Naive thymus-derived CD4-positive, alpha-beta T cell (primary cell): Measurements from ENCODE around the gene RIT1. TPM values are rescaled to one million over a fixed set of nuclear protein-coding genes. Genes with fewer than 3 reads are reported as not detected.
A peak's percentile ranks its signal among the peaks of the same experiment; 100 is the strongest.

ENCODE experiments used
- ATAC-seq: fragments of 150-1000 bp; cut with Tn5 transposase; 2 replicates; pipeline ENCODE4 v1.10.0; 2021; ENCODE audit warnings: mild to moderate bottlenecking, moderate library complexity
- CTCF ChIA-PET: fragments of 350-600 bp; sonication (Branson Sonifier 250); formaldehyde crosslinking; loops from one replicate; lab custom pipeline; 2021; ENCODE audit warnings: antibody characterized with exemption; lab: Charles Lee
- POLR2A ChIA-PET: fragments of 350-600 bp; sonication (Branson Sonifier 250); formaldehyde crosslinking; loops from one replicate; lab custom pipeline; 2021; ENCODE audit warnings: antibody characterized with exemption, inconsistent platforms; lab: Charles Lee
- DNase-seq, 9 donors: peaks; one replicate each; pipeline versions ENCODE4 v3.0.0 to v3.0.0-alpha.2; 2020 to 2022; ENCODE audit warnings: mixed read lengths in 1 of 9
- H3K27ac ChIP-seq: one replicate; pipeline ENCODE4 v1.7.0; 2013; ENCODE audit warnings: mild to moderate bottlenecking, low read depth, low read length, moderate library complexity
- H3K27me3 ChIP-seq, 2 donors: one replicate each; pipeline ENCODE4 v1.7.0; 2013; ENCODE audit warnings: low read length in 2 of 2, mild to moderate bottlenecking in 2 of 2, moderate library complexity in 2 of 2; ENCODE audit not compliant: control insufficient read depth in 2 of 2, insufficient read depth in 2 of 2
- H3K36me3 ChIP-seq, 3 experiments: 1 replicate in 2 of 3; 2 replicates in 1 of 3; pipeline ENCODE4 v1.7.0; 2013; ENCODE audit warnings: low read length in 3 of 3, mild to moderate bottlenecking in 3 of 3, moderate library complexity in 1 of 3; ENCODE audit not compliant: insufficient read depth in 3 of 3, control insufficient read depth in 2 of 3
- H3K4me1 ChIP-seq, 2 donors: one replicate each; pipeline ENCODE4 v1.7.0; 2013; ENCODE audit warnings: low read length in 2 of 2, mild to moderate bottlenecking in 2 of 2, moderate library complexity in 1 of 2; ENCODE audit not compliant: control insufficient read depth in 2 of 2, insufficient read depth in 2 of 2
- H3K4me3 ChIP-seq: 2 replicates; pipeline ENCODE4 v1.7.0; 2013; ENCODE audit warnings: mild to moderate bottlenecking, low read length
- H3K9me3 ChIP-seq, 3 experiments: 1 replicate in 2 of 3; 2 replicates in 1 of 3; pipeline ENCODE4 v1.7.0; 2013; ENCODE audit warnings: low read length in 3 of 3; ENCODE audit not compliant: control insufficient read depth in 2 of 3
- H3K27ac Mint-ChIP-seq, 9 donors: one replicate each; pipeline ENCODE4 v1.8.0; 2020 to 2022; ENCODE audit warnings: mixed read lengths in 9 of 9, mild to moderate bottlenecking in 8 of 9, moderate library complexity in 5 of 9, inconsistent platforms in 2 of 9
- H3K27me3 Mint-ChIP-seq, 5 donors: one replicate each; pipeline ENCODE4 v1.8.0; 2021 to 2022; ENCODE audit warnings: mixed read lengths in 5 of 5, mild to moderate bottlenecking in 1 of 5
- H3K36me3 Mint-ChIP-seq, 5 donors: one replicate each; pipeline ENCODE4 v1.8.0; 2020 to 2022; ENCODE audit warnings: mixed read lengths in 5 of 5, mild to moderate bottlenecking in 3 of 5, inconsistent platforms in 1 of 5
- H3K4me1 Mint-ChIP-seq, 7 donors: one replicate each; pipeline ENCODE4 v1.8.0; 2020 to 2022; ENCODE audit warnings: mixed read lengths in 7 of 7, mild to moderate bottlenecking in 3 of 7, inconsistent platforms in 1 of 7
- H3K4me3 Mint-ChIP-seq, 10 donors: one replicate each; pipeline ENCODE4 v1.8.0; 2020 to 2022; ENCODE audit warnings: mild to moderate bottlenecking in 10 of 10, mixed read lengths in 10 of 10, moderate library complexity in 6 of 10, inconsistent platforms in 2 of 10
- H3K9me3 Mint-ChIP-seq, 11 donors: one replicate each; pipeline ENCODE4 v1.8.0; 2020 to 2022; ENCODE audit warnings: mixed read lengths in 11 of 11, mild to moderate bottlenecking in 4 of 11, inconsistent platforms in 1 of 11, moderate library complexity in 1 of 11
- intact Hi-C, 2 donors: fragments of 100-400 bp; cut with micrococcal nuclease; formaldehyde crosslinking; loops; one replicate each; pipeline ENCODE4 v1.15.1; 2023
- polyA plus RNA-seq, 2 donors: library from polyadenylated mRNA; unstranded; fragments of 300-500 nt; fragmentation: Illumina TruSeq; gene quantifications; one replicate each; pipeline ENCODE4 v1.2.3, GENCODE V29; 2021
- total RNA-seq, 6 experiments: library from RNA in 5 of 6; stranded (reverse) in 5 of 6; gene quantifications; 1 replicate in 5 of 6; 2 replicates in 1 of 6; pipeline ENCODE4 v1.2.3 and lab custom pipeline; 2021 to 2026

The RIT1 gene
- total and polyA plus RNA-seq, 7 experiments from 2014 or later: 19.1 to 83.9 (median 38.4) TPM

GRCh38 chr1:155884031-155884960 is 26.9 kb downstream of the RIT1 start:
- peaks cover 0 to 7% (median 0%) of the 10 kb centered on the region in 3 experiments for H3K36me3 ChIP-seq
- no peaks in the 10 kb centered on the region for H3K27me3 ChIP-seq
- H3K27ac Mint-ChIP-seq: peak overlapping the region in 1 of 9 donors; percentile 28
- ATAC-seq (no peak), DNase-seq (no peak)
- POLR2A ChIA-PET: no interaction called here
- H3K4me1 ChIP-seq: no peaks in the 10 kb centered on the region
- H3K27me3 Mint-ChIP-seq: no peaks in the 10 kb centered on the region
- CTCF ChIA-PET: no interaction called here
- no peak overlapping the region for H3K4me3 Mint-ChIP-seq
- no peak overlapping the region for H3K27ac ChIP-seq
- intact Hi-C loops: no loop called here
- H3K4me1 Mint-ChIP-seq: peaks cover 0 to 1% (median 0%) of the 10 kb centered on the region in 7 donors
- no peak overlapping the region for H3K4me3 ChIP-seq
- peaks cover 0 to 4% (median 0%) of the 10 kb centered on the region in 5 donors for H3K36me3 Mint-ChIP-seq
- no peaks in the 10 kb centered on the region for H3K9me3 Mint-ChIP-seq
- no peaks in the 10 kb centered on the region for H3K9me3 ChIP-seq

GRCh38 chr1:155882766-155883165 is 28.4 kb downstream of the RIT1 start:
- intact Hi-C loops: no loop called here
- no peak overlapping the region for H3K27ac Mint-ChIP-seq
- H3K36me3 Mint-ChIP-seq: peaks cover 0 to 2% (median 0%) of the 10 kb centered on the region in 5 donors
- H3K9me3 Mint-ChIP-seq: no peaks in the 10 kb centered on the region
- H3K4me3 ChIP-seq: no peak overlapping the region
- no peak for ATAC-seq
- POLR2A ChIA-PET: interaction anchor here (0.6 to 1.0 kb wide), 3 partner anchors 10 to 388 kb away, joined by 3 read pairs; no protein-coding TSS in a partner anchor
- H3K36me3 ChIP-seq: peaks cover 0 to 7% (median 0%) of the 10 kb centered on the region in 3 experiments
- no peak for DNase-seq
- H3K4me1 Mint-ChIP-seq: peaks cover 0 to 2% (median 0%) of the 10 kb centered on the region in 7 donors
- no peaks in the 10 kb centered on the region for H3K27me3 ChIP-seq
- no peaks in the 10 kb centered on the region for H3K27me3 Mint-ChIP-seq
- H3K4me3 Mint-ChIP-seq: no peak overlapping the region
- H3K27ac ChIP-seq: no peak overlapping the region
- H3K4me1 ChIP-seq: no peaks in the 10 kb centered on the region
- no peaks in the 10 kb centered on the region for H3K9me3 ChIP-seq
- CTCF ChIA-PET: no interaction called here

GRCh38 chr1:155882235-155882634 is 28.9 kb downstream of the RIT1 start:
- Histone ChIP-seq H3K27ac (no peak overlapping the region), H3K4me1 (no peaks in the 10 kb centered on the region), H3K36me3 (peaks cover 0 to 7% (median 0%) of the 10 kb centered on the region in 3 experiments), H3K9me3 (no peaks in the 10 kb centered on the region), H3K27me3 (no peaks in the 10 kb centered on the region), H3K4me3 (no peak overlapping the region)
- POLR2A ChIA-PET: interaction anchor here (0.6 to 1.0 kb wide), 3 partner anchors 9 to 388 kb away, joined by 3 read pairs; no protein-coding TSS in a partner anchor
- ATAC-seq: no peak
- Mint-ChIP-seq H3K27me3 (no peaks in the 10 kb centered on the region), H3K9me3 (no peaks in the 10 kb centered on the region), H3K4me1 (peaks cover 0 to 2% (median 0%) of the 10 kb centered on the region in 7 donors), H3K36me3 (peaks cover 0 to 2% (median 0%) of the 10 kb centered on the region in 5 donors), H3K27ac (no peak overlapping the region), H3K4me3 (no peak overlapping the region)
- CTCF ChIA-PET: no interaction called here
- intact Hi-C loops: no loop called here
- DNase-seq: no peak

DNA sequence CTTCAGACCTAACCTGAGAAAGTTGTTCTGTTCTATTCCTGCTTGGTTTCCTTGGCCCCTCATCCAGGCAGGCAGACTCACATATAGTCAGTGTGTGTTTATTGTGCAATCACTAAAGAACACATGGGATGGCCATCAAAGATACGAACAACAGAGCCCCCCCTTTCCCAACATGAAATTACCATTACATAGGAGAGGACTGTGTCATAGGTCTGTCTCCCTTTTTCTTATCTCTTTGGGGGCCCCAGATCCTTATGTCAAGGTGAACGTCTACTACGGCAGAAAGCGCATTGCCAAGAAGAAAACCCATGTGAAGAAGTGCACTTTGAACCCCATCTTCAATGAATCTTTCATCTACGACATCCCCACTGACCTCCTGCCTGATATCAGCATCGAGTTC is 30.2 kb downstream of the RIT1 start:
- POLR2A ChIA-PET: interaction anchor here (0.8 kb wide), 1 partner anchor 589 kb away, joined by 3 read pairs; no protein-coding TSS in a partner anchor
- no peaks in the 10 kb centered on the region for H3K9me3 Mint-ChIP-seq
- H3K27me3 Mint-ChIP-seq: no peaks in the 10 kb centered on the region
- H3K4me3 Mint-ChIP-seq: no peak overlapping the region
- no peak overlapping the region for H3K27ac ChIP-seq
- no peaks in the 10 kb centered on the region for H3K4me1 ChIP-seq
- peaks cover 0 to 2% (median 0%) of the 10 kb centered on the region in 7 donors for H3K4me1 Mint-ChIP-seq
- no peak overlapping the region for H3K4me3 ChIP-seq
- H3K27ac Mint-ChIP-seq: no peak overlapping the region
- peaks cover 0 to 7% (median 0%) of the 10 kb centered on the region in 3 experiments for H3K36me3 ChIP-seq
- ATAC-seq (no peak), DNase-seq (no peak)
- H3K27me3 ChIP-seq: no peaks in the 10 kb centered on the region
- no peaks in the 10 kb centered on the region for H3K9me3 ChIP-seq
- intact Hi-C loops: no loop called here
- CTCF ChIA-PET: no interaction called here
- H3K36me3 Mint-ChIP-seq: peaks cover 0 to 2% (median 0%) of the 10 kb centered on the region in 5 donors

GRCh38 chr1:155880251-155880650 is 30.9 kb downstream of the RIT1 start:
- ChIA-PET CTCF (no interaction called here), POLR2A (no interaction called here)
- peaks cover 0 to 7% (median 0%) of the 10 kb centered on the region in 3 experiments for H3K36me3 ChIP-seq
- DNase-seq: no peak
- no peaks in the 10 kb centered on the region for H3K27me3 ChIP-seq
- no peak for ATAC-seq
- no peak overlapping the region for H3K4me3 Mint-ChIP-seq
- no peak overlapping the region for H3K4me3 ChIP-seq
- no peaks in the 10 kb centered on the region for H3K27me3 Mint-ChIP-seq
- peaks cover 0 to 2% (median 0%) of the 10 kb centered on the region in 7 donors for H3K4me1 Mint-ChIP-seq
- no peaks in the 10 kb centered on the region for H3K9me3 Mint-ChIP-seq
- peaks cover 0 to 2% (median 0%) of the 10 kb centered on the region in 5 donors for H3K36me3 Mint-ChIP-seq
- peak overlapping the region in 1 of 9 donors; percentile 56 for H3K27ac Mint-ChIP-seq
- no peaks in the 10 kb centered on the region for H3K4me1 ChIP-seq
- H3K27ac ChIP-seq: no peak overlapping the region
- no peaks in the 10 kb centered on the region for H3K9me3 ChIP-seq
- intact Hi-C loops: no loop called here

GRCh38 chr1:155877945-155878344 is 33.2 kb downstream of the RIT1 start:
- ATAC-seq (no peak), DNase-seq (no peak)
- POLR2A ChIA-PET: interaction anchor here (0.6 kb wide), 1 partner anchor 217 kb away, joined by 5 read pairs; no protein-coding TSS in a partner anchor
- Histone ChIP-seq H3K4me1 (no peaks in the 10 kb centered on the region), H3K4me3 (no peak overlapping the region), H3K36me3 (peaks cover 0 to 7% (median 0%) of the 10 kb centered on the region in 3 experiments), H3K9me3 (no peaks in the 10 kb centered on the region), H3K27ac (no peak overlapping the region), H3K27me3 (no peaks in the 10 kb centered on the region)
- H3K27me3 Mint-ChIP-seq: no peaks in the 10 kb centered on the region
- H3K4me1 Mint-ChIP-seq: peaks cover 0 to 2% (median 0%) of the 10 kb centered on the region in 7 donors
- CTCF ChIA-PET: no interaction called here
- H3K4me3 Mint-ChIP-seq: no peak overlapping the region
- intact Hi-C loops: no loop called here
- no peaks in the 10 kb centered on the region for H3K9me3 Mint-ChIP-seq
- no peak overlapping the region for H3K27ac Mint-ChIP-seq
- H3K36me3 Mint-ChIP-seq: peaks cover 0 to 2% (median 0%) of the 10 kb centered on the region in 5 donors
